Liver (tissue), 3 donors: ENCODE data around the gene CDK5.

Experiments
- GABPA ChIP-seq, 2 donors: IDR thresholded peaks in 1 of 2; conservative IDR thresholded peaks in 1 of 2; 2 replicates each; pipeline ENCODE4 v1.6.1; 2016; ENCODE audit warnings: antibody characterized with exemption in 2 of 2, mild to moderate bottlenecking in 1 of 2, moderate library complexity in 1 of 2
- HNF4A ChIP-seq, 2 donors: conservative IDR thresholded peaks; 2 replicates each; pipeline ENCODE4 v1.6.1; 2016; ENCODE audit warnings: antibody characterized with exemption in 2 of 2, mild to moderate bottlenecking in 2 of 2
- TF ChIP-seq, protein P1 (sequence below): fragments of 150-350 bp; IDR thresholded peaks from 2 replicates; pipeline ENCODE4 v1.5.1; 2017; ENCODE audit warnings: improper control_type of control experiment, low read depth, low read length; ENCODE audit not compliant: missing input control
- donor health status: healthy.
- donor health status: healthy.

DNA sequence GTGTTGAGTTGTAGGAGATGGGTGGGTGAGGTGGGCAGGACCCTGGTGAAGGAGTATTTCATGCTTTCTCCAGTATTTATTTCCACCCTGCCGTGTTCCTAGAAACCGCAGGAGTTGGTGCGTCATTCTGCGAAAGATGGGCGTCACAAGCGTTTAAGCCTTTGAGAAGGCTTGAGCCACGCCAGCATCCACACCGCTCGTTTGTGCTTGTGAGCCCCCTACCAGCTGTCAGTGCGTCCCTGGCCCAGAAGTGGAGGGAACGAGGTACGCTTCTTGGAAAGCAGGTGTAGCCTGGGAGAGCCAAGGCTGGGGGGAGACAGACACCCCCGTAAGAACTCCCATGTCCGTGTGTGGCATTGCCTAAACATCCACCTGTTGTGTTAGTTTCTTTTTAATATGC is 34.3 kb upstream of the CDK5 start:
- TF ChIP-seq, protein P1, sequence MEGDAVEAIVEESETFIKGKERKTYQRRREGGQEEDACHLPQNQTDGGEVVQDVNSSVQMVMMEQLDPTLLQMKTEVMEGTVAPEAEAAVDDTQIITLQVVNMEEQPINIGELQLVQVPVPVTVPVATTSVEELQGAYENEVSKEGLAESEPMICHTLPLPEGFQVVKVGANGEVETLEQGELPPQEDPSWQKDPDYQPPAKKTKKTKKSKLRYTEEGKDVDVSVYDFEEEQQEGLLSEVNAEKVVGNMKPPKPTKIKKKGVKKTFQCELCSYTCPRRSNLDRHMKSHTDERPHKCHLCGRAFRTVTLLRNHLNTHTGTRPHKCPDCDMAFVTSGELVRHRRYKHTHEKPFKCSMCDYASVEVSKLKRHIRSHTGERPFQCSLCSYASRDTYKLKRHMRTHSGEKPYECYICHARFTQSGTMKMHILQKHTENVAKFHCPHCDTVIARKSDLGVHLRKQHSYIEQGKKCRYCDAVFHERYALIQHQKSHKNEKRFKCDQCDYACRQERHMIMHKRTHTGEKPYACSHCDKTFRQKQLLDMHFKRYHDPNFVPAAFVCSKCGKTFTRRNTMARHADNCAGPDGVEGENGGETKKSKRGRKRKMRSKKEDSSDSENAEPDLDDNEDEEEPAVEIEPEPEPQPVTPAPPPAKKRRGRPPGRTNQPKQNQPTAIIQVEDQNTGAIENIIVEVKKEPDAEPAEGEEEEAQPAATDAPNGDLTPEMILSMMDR, result no peak
- TF ChIP-seq GABPA (IDR thresholded peaks at IDR 0.05 in 1 of 2, conservative IDR thresholded peaks at IDR 0.05 in 1 of 2) (no peak), HNF4A (conservative IDR thresholded peaks at IDR 0.05) (no peak)
